ENCODE results near the gene SYCP2L. TPM values are rescaled to one million over a fixed set of nuclear protein-coding genes. Genes with fewer than 3 reads are reported as not detected.

SYCP2L gene
- total RNA-seq, 1 experiment from 2014 or later: 9.7 TPM

GRCh38 chr6:10949579-10950490 lies 63.0 kb downstream of the SYCP2L start:
- no peak for DNase-seq (ENCODE audit: low spot score)
- POLR2A ChIA-PET (ENCODE audit: low non-redundant PET): no interaction called here
- H3K4me1 ChIP-seq (ENCODE audit: insufficient read depth, low read length, poor library complexity, severe bottlenecking): no peaks in the 10 kb centered on the region
- intact Hi-C loops (cut with micrococcal nuclease; ENCODE audit: unreplicated experiment): no loop called here
- no peak overlapping the region for H3K27ac ChIP-seq (ENCODE audit: low read depth, low read length, poor library complexity, severe bottlenecking)
- no peak for TF ChIP-seq EZH2 (IDR thresholded peaks at IDR 0.05; ENCODE audit: borderline replicate concordance, low read depth, low read length, poor library complexity, severe bottlenecking)
- TF ChIP-seq, protein P1, sequence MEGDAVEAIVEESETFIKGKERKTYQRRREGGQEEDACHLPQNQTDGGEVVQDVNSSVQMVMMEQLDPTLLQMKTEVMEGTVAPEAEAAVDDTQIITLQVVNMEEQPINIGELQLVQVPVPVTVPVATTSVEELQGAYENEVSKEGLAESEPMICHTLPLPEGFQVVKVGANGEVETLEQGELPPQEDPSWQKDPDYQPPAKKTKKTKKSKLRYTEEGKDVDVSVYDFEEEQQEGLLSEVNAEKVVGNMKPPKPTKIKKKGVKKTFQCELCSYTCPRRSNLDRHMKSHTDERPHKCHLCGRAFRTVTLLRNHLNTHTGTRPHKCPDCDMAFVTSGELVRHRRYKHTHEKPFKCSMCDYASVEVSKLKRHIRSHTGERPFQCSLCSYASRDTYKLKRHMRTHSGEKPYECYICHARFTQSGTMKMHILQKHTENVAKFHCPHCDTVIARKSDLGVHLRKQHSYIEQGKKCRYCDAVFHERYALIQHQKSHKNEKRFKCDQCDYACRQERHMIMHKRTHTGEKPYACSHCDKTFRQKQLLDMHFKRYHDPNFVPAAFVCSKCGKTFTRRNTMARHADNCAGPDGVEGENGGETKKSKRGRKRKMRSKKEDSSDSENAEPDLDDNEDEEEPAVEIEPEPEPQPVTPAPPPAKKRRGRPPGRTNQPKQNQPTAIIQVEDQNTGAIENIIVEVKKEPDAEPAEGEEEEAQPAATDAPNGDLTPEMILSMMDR (conservative IDR thresholded peaks at IDR 0.05; ENCODE audit: low read depth, low read length): no peak
- H3K9me3 ChIP-seq (ENCODE audit: low read depth, low read length, poor library complexity, severe bottlenecking): no peaks in the 10 kb centered on the region
- no peaks in the 10 kb centered on the region for H3K27me3 ChIP-seq (replicated peaks; ENCODE audit: insufficient read depth, low read depth, low read length, poor library complexity)
- H3K36me3 ChIP-seq (ENCODE audit: insufficient read depth, low read length, poor library complexity, severe bottlenecking): no peaks in the 10 kb centered on the region
- no TSS peak for BruUV-seq (replicated peaks)
- no peak overlapping the region for H3K4me3 ChIP-seq (ENCODE audit: low read depth, low read length, poor library complexity, severe bottlenecking)
- CTCF ChIA-PET: interaction anchor here (1.0 to 2.2 kb wide), 2 partner anchors 119 to 146 kb away, joined by 5 to 20 read pairs; no protein-coding TSS in a partner anchor

GRCh38 chr6:10951675-10952282 lies 64.9 kb downstream of the SYCP2L start:
- peak; percentile 54 for DNase-seq (ENCODE audit: low spot score)
- Histone ChIP-seq H3K4me1 (ENCODE audit: insufficient read depth, low read length, poor library complexity, severe bottlenecking) (no peaks in the 10 kb centered on the region), H3K4me3 (ENCODE audit: low read depth, low read length, poor library complexity, severe bottlenecking) (no peak overlapping the region), H3K27ac (ENCODE audit: low read depth, low read length, poor library complexity, severe bottlenecking) (no peak overlapping the region), H3K36me3 (ENCODE audit: insufficient read depth, low read length, poor library complexity, severe bottlenecking) (no peaks in the 10 kb centered on the region), H3K27me3 (replicated peaks; ENCODE audit: insufficient read depth, low read depth, low read length, poor library complexity) (no peaks in the 10 kb centered on the region), H3K9me3 (ENCODE audit: low read depth, low read length, poor library complexity, severe bottlenecking) (no peaks in the 10 kb centered on the region)
- POLR2A ChIA-PET (ENCODE audit: low non-redundant PET): no interaction called here
- BruUV-seq (replicated peaks): no TSS peak
- CTCF ChIA-PET: interaction anchor here (0.5 to 2.2 kb wide), 5 partner anchors 104 to 624 kb away, joined by 3 to 20 read pairs (median 3); no protein-coding TSS in a partner anchor
- intact Hi-C loops (cut with micrococcal nuclease; ENCODE audit: unreplicated experiment): no loop called here
- TF ChIP-seq, protein P1 (conservative IDR thresholded peaks at IDR 0.05; ENCODE audit: low read depth, low read length): peak; percentile 58
- no peak for TF ChIP-seq EZH2 (IDR thresholded peaks at IDR 0.05; ENCODE audit: borderline replicate concordance, low read depth, low read length, poor library complexity, severe bottlenecking)

- TF ChIP-seq EZH2 (IDR thresholded peaks at IDR 0.05; ENCODE audit: borderline replicate concordance, low read depth, low read length, poor library complexity, severe bottlenecking): no peak
- TF ChIP-seq, protein P1 (conservative IDR thresholded peaks at IDR 0.05; ENCODE audit: low read depth, low read length): peak; percentile 97
- Histone ChIP-seq H3K36me3 (ENCODE audit: insufficient read depth, low read length, poor library complexity, severe bottlenecking) (no peaks in the 10 kb centered on the region), H3K4me3 (ENCODE audit: low read depth, low read length, poor library complexity, severe bottlenecking) (no peak overlapping the region), H3K9me3 (ENCODE audit: low read depth, low read length, poor library complexity, severe bottlenecking) (no peaks in the 10 kb centered on the region), H3K27me3 (replicated peaks; ENCODE audit: insufficient read depth, low read depth, low read length, poor library complexity) (no peaks in the 10 kb centered on the region), H3K27ac (ENCODE audit: low read depth, low read length, poor library complexity, severe bottlenecking) (no peak overlapping the region), H3K4me1 (ENCODE audit: insufficient read depth, low read length, poor library complexity, severe bottlenecking) (no peaks in the 10 kb centered on the region)
- ChIA-PET POLR2A (ENCODE audit: low non-redundant PET) (no interaction called here), CTCF (interaction anchor here (0.5 to 2.2 kb wide), 14 partner anchors 16 to 1303 kb away, joined by 3 to 61 read pairs (median 3); partner anchors contain the start of gene SYCP2L)
- DNase-seq (ENCODE audit: low spot score): peak; percentile 89
- no TSS peak for BruUV-seq (replicated peaks)
- intact Hi-C loops (cut with micrococcal nuclease; ENCODE audit: unreplicated experiment): loop anchor here (1.0 kb wide), 3 partner anchors 115 to 621 kb away; no protein-coding TSS in a partner anchor
Observed at GRCh38 chr6:10954590-10955010, 67.7 kb downstream of the SYCP2L start.

Data from A673 (cell line).